K562 (cell line): Measurements from ENCODE around the gene PRKAA1. TPM values are rescaled to one million over a fixed set of nuclear protein-coding genes. Genes with fewer than 3 reads are reported as not detected.

Experiments used
- CBFB ChIP-seq: sonication (generic); formaldehyde crosslinking; IDR thresholded peaks from 2 replicates; pipeline ENCODE4 v1.4.0; 2020; ENCODE audit warnings: mild to moderate bottlenecking, missing genetic modification reagents
- ELF1 ChIP-seq: fragments of 200-800 bp; sonication (Bioruptor generic); IDR thresholded peaks from 2 replicates; pipeline ENCODE4 v1.6.1; 2016; ENCODE audit warnings: missing genetic modification characterization, missing compliant biosample characterization
- HDAC3 ChIP-seq: fragments of 450-650 bp; IDR thresholded peaks from 2 replicates; pipeline ENCODE4 v1.6.1; 2018; ENCODE audit warnings: borderline replicate concordance, mild to moderate bottlenecking, moderate library complexity; ENCODE audit not compliant: partially characterized antibody
- ILF3 ChIP-seq: fragments of 450-650 bp; IDR thresholded peaks from 2 replicates; pipeline ENCODE4 v1.6.1; 2018; ENCODE audit warnings: antibody characterized with exemption, mild to moderate bottlenecking, moderate library complexity, borderline replicate concordance
- KLF13 ChIP-seq: fragments of 450-650 bp; IDR thresholded peaks from 2 replicates; pipeline ENCODE4 v1.6.1; 2016; ENCODE audit warnings: missing genetic modification characterization, low read depth, mild to moderate bottlenecking, missing compliant biosample characterization, moderate library complexity, borderline replicate concordance
- MYBL2 ChIP-seq, 2 experiments: fragments of 450-650 bp in 1 of 2; sonication (generic) in 1 of 2; formaldehyde crosslinking in 1 of 2; IDR thresholded peaks; 2 replicates each; pipeline versions ENCODE4 v1.6.1 to v1.8.1; 2017 to 2022; ENCODE audit warnings: borderline replicate concordance in 1 of 2, inconsistent platforms in 1 of 2, low read depth in 1 of 2, mild to moderate bottlenecking in 1 of 2, missing genetic modification reagents in 1 of 2, moderate library complexity in 1 of 2
- NFE2L1 ChIP-seq: fragments of 450-650 bp; IDR thresholded peaks from 2 replicates; pipeline ENCODE4 v1.6.1; 2016; ENCODE audit warnings: missing genetic modification characterization, low read depth, mild to moderate bottlenecking, missing compliant biosample characterization, moderate library complexity, borderline replicate concordance
- POLR3A ChIP-seq: IDR thresholded peaks from 2 replicates; pipeline ENCODE4 v1.6.1; 2011; ENCODE audit warnings: borderline replicate concordance, mild to moderate bottlenecking, moderate library complexity; ENCODE audit not compliant: insufficient read length, insufficient read depth; ENCODE audit errors: extremely low read depth
- PPARD ChIP-seq: fragments of 250-450 bp; sonication (Bioruptor Pico); IDR thresholded peaks from 2 replicates; pipeline ENCODE4 v1.8.0; 2022; ENCODE audit warnings: inconsistent platforms, mild to moderate bottlenecking, moderate library complexity
- SMARCA5 ChIP-seq: fragments of 450-650 bp; IDR thresholded peaks from 2 replicates; pipeline ENCODE4 v1.6.1; 2016
- TAF15 ChIP-seq: fragments of 200-400 bp; formaldehyde crosslinking; IDR thresholded peaks from 2 replicates; pipeline ENCODE4 v1.6.1; 2017; ENCODE audit warnings: mild to moderate bottlenecking, low read depth, low read length, moderate library complexity
- TEAD1 ChIP-seq, 2 experiments: fragments of 450-650 bp in 1 of 2; sonication (generic) in 1 of 2; formaldehyde crosslinking; IDR thresholded peaks; 2 replicates each; pipeline versions ENCODE4 v1.4.0 to v1.8.0; 2020 to 2022; ENCODE audit warnings: mild to moderate bottlenecking in 2 of 2, missing genetic modification reagents in 1 of 2
- ZC3H4 ChIP-seq: sonication (generic); formaldehyde crosslinking; IDR thresholded peaks from 2 replicates; pipeline ENCODE4 v1.9.0; 2021; ENCODE audit warnings: missing genetic modification reagents, borderline replicate concordance
- ZFX ChIP-seq: sonication (generic); formaldehyde crosslinking; IDR thresholded peaks from 2 replicates; pipeline ENCODE4 v1.8.0; 2022; ENCODE audit warnings: mild to moderate bottlenecking, missing genetic modification reagents, moderate library complexity
- ZNF217 ChIP-seq: sonication (generic); formaldehyde crosslinking; IDR thresholded peaks from 2 replicates; pipeline ENCODE4 v1.8.0; 2022; ENCODE audit warnings: mild to moderate bottlenecking, missing genetic modification reagents
- polyA plus RNA-seq, 8 experiments: library from polyadenylated mRNA; depleted of rRNA in 4 of 8; stranded (reverse) in 5 of 8; unstranded in 3 of 8; fragments of >200 nt; fragmentation: Nextera tagmentation in 2 of 8; fragmentation: Illumina TruSeq in 1 of 8; extraction: Ambion mirVana in 2 of 8; extraction: Trizol in 1 of 8; gene quantifications; 2 replicates each; pipeline versions ENCODE4 v1.2.1 to v1.2.3, GENCODE V29; 2011 to 2014; ENCODE audit warnings: inconsistent platforms in 1 of 8, missing spikeins in 1 of 8
- total RNA-seq, 7 experiments: library from RNA; depleted of rRNA in 6 of 7; stranded (reverse); fragments of >200 nt in 6 of 7; fragmentation: Illumina TruSeq in 2 of 7; extraction: Trizol in 2 of 7; gene quantifications; 2 replicates each; pipeline versions ENCODE4 v1.2.1 to v1.2.3, GENCODE V29; 2011 to 2021; ENCODE audit warnings: low replicate concordance in 1 of 7
- TF ChIP-seq, protein P1 (sequence below), 2 experiments: fragments of 250-450 bp in 1 of 2; fragments of 450-650 bp in 1 of 2; sonication (Bioruptor Pico) in 1 of 2; IDR thresholded peaks; 2 replicates each; pipeline versions ENCODE4 v1.6.1 to v1.8.0; 2016 to 2021; ENCODE audit warnings: mild to moderate bottlenecking in 2 of 2, moderate library complexity in 2 of 2, missing compliant biosample characterization in 1 of 2, missing genetic modification characterization in 1 of 2
- TF ChIP-seq, protein P2 (sequence below): sonication (generic); formaldehyde crosslinking; IDR thresholded peaks from 2 replicates; pipeline ENCODE4 v1.8.1; 2023; ENCODE audit warnings: mild to moderate bottlenecking, missing genetic modification reagents
- TF ChIP-seq, protein P3 (sequence below): fragments of 250-450 bp; sonication (Bioruptor Pico); IDR thresholded peaks from 2 replicates; pipeline ENCODE4 v1.8.0; 2021; ENCODE audit warnings: moderate library complexity, mild to moderate bottlenecking, inconsistent platforms
- TF ChIP-seq, protein P4 (sequence below): fragments of 250-450 bp; sonication (Bioruptor Pico); IDR thresholded peaks from 2 replicates; pipeline ENCODE4 v1.4.0; 2020; ENCODE audit warnings: borderline replicate concordance

The PRKAA1 gene
- total and polyA plus RNA-seq, 9 of the 15 experiments (the other 6 are each of a cell fraction or from before 2014, with no cell fraction given), result 24.5 to 84.0 (median 51.4) TPM

DNA sequence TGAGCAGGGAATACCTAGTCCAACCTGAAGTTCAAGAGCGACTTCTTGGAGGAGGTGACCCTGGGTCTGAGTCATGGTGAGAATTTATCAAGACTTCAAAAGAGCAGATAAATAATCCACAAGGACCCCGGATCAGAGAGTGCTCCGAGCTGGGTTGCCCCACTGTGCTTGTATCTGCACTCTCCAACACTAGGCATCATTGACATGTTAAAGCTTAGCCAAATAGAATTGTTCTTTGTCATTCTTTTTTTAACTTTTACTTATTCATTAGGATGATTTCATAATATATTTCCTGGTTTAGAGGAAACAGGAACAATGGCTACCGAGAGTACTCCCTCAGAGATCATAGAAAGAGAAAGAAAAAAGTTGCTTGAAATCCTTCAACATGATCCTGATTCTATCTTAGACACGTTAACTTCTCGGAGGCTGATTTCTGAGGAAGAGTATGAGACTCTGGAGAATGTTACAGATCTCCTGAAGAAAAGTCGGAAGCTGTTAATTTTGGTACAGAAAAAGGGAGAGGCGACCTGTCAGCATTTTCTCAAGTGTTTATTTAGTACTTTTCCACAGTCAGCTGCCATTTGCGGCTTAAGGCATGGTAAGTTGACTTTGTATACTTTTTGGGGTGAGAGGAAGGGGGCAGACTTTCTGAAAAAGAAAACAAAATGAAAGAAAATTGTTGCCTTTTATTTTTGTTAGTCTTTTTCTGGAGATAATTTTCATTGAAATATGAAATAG is 43.1 kb upstream of the PRKAA1 start, which contains the start of gene CARD6 (continued):
- TF ChIP-seq NFE2L1 (tag) (no peak), PPARD (CRISPR knock-in tag) (no peak), TAF15 (no peak), ZC3H4 (CRISPR knock-in tag) (no peak), SMARCA5 (no peak), HDAC3 (no peak), POLR3A (no peak), ELF1 (tag) (peak; percentile 59), ZNF217 (no peak), MYBL2 (IDR thresholded peaks at IDR 0.05; ENCODE audit: low read depth) (no peak), MYBL2 (CRISPR knock-in tag; IDR thresholded peaks at IDR 0.05; ENCODE audit: borderline replicate concordance) (no peak), ILF3 (no peak), ZFX (CRISPR knock-in tag) (no peak), TEAD1 (CRISPR knock-in tag; IDR thresholded peaks at IDR 0.05) (0 out of 4 replicates have a peak, but pooled peaks of 1 of the 2 experiments have one; percentile 4), KLF13 (tag) (no peak), CBFB (no peak)
- TF ChIP-seq, protein P1, sequence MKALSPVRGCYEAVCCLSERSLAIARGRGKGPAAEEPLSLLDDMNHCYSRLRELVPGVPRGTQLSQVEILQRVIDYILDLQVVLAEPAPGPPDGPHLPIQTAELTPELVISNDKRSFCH (CRISPR knock-in tag; IDR thresholded peaks at IDR 0.05), result no peak
- TF ChIP-seq, protein P1 (tag; IDR thresholded peaks at IDR 0.05), result no peak
- TF ChIP-seq, protein P2, sequence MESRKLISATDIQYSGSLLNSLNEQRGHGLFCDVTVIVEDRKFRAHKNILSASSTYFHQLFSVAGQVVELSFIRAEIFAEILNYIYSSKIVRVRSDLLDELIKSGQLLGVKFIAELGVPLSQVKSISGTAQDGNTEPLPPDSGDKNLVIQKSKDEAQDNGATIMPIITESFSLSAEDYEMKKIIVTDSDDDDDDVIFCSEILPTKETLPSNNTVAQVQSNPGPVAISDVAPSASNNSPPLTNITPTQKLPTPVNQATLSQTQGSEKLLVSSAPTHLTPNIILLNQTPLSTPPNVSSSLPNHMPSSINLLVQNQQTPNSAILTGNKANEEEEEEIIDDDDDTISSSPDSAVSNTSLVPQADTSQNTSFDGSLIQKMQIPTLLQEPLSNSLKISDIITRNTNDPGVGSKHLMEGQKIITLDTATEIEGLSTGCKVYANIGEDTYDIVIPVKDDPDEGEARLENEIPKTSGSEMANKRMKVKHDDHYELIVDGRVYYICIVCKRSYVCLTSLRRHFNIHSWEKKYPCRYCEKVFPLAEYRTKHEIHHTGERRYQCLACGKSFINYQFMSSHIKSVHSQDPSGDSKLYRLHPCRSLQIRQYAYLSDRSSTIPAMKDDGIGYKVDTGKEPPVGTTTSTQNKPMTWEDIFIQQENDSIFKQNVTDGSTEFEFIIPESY (CRISPR knock-in tag), result no peak
- TF ChIP-seq, protein P3, sequence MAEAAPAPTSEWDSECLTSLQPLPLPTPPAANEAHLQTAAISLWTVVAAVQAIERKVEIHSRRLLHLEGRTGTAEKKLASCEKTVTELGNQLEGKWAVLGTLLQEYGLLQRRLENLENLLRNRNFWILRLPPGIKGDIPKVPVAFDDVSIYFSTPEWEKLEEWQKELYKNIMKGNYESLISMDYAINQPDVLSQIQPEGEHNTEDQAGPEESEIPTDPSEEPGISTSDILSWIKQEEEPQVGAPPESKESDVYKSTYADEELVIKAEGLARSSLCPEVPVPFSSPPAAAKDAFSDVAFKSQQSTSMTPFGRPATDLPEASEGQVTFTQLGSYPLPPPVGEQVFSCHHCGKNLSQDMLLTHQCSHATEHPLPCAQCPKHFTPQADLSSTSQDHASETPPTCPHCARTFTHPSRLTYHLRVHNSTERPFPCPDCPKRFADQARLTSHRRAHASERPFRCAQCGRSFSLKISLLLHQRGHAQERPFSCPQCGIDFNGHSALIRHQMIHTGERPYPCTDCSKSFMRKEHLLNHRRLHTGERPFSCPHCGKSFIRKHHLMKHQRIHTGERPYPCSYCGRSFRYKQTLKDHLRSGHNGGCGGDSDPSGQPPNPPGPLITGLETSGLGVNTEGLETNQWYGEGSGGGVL (CRISPR knock-in tag), result no peak
- TF ChIP-seq, protein P4, sequence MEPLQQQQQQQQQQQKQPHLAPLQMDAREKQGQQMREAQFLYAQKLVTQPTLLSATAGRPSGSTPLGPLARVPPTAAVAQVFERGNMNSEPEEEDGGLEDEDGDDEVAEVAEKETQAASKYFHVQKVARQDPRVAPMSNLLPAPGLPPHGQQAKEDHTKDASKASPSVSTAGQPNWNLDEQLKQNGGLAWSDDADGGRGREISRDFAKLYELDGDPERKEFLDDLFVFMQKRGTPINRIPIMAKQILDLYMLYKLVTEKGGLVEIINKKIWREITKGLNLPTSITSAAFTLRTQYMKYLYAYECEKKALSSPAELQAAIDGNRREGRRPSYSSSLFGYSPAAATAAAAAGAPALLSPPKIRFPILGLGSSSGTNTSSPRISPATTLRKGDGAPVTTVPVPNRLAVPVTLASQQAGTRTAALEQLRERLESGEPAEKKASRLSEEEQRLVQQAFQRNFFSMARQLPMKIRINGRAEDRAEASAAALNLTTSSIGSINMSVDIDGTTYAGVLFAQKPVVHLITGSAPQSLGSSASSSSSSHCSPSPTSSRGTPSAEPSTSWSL (CRISPR knock-in tag), result no peak
